ENCODE data around the gene POLD3.
"Not testable (repeated sequence)": the region's sequence is repeated elsewhere in the genome, so short reads cannot be mapped to it uniquely, and the experiment has no call there.

POLD3 gene

GRCh38 chr11:74654976-74655375 lies 62.6 kb downstream of the POLD3 start:
- TF ChIP-seq, protein P1, sequence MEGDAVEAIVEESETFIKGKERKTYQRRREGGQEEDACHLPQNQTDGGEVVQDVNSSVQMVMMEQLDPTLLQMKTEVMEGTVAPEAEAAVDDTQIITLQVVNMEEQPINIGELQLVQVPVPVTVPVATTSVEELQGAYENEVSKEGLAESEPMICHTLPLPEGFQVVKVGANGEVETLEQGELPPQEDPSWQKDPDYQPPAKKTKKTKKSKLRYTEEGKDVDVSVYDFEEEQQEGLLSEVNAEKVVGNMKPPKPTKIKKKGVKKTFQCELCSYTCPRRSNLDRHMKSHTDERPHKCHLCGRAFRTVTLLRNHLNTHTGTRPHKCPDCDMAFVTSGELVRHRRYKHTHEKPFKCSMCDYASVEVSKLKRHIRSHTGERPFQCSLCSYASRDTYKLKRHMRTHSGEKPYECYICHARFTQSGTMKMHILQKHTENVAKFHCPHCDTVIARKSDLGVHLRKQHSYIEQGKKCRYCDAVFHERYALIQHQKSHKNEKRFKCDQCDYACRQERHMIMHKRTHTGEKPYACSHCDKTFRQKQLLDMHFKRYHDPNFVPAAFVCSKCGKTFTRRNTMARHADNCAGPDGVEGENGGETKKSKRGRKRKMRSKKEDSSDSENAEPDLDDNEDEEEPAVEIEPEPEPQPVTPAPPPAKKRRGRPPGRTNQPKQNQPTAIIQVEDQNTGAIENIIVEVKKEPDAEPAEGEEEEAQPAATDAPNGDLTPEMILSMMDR (conservative IDR thresholded peaks at IDR 0.05; ENCODE audit: low read length) = no peak
- no peak for DNase-seq (ENCODE audit: low read depth)
- no peak overlapping the region for H3K4me3 ChIP-seq (ENCODE audit: low read length)

- not testable (repeated sequence) for DNase-seq (ENCODE audit: low read depth); H3K4me3 ChIP-seq (ENCODE audit: low read length)
Measured at GRCh38 chr11:74659124-74659523, 66.7 kb downstream of the POLD3 start.

DNA sequence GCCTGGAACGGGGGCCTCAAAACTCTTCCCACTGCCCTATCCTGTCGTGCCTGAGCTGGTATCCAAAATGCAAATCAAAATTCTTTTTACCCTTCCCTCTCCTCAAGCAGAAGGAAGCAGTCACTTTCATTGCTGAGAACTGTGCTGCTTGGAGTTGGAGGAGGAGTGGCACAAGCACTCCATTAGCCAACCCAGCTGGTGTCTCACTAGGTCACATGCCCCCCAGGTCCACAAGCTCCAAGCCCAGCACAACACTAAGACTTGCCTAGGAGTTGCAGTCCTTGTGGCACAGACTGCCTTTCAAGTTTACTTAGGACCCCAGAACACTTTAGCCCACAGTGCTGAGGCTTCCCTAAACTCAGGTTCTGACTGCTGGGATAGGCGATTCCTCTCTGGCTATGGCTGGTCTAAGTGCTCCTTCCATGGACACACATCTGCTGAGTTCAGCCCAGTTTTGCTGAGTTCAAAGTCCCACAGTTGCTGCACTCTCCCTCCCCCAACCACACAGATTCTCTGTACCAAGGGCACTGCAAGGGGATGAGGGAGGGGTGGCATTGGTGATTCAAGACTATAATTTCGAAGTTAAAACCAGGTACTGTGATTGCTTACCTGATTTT lies 70.2 kb downstream of the POLD3 start:
- no peak for DNase-seq (ENCODE audit: low read depth)
- TF ChIP-seq, protein P1 (conservative IDR thresholded peaks at IDR 0.05; ENCODE audit: low read length) = no peak
- no peak overlapping the region for H3K4me3 ChIP-seq (ENCODE audit: low read length)

- TF ChIP-seq, protein P1 (conservative IDR thresholded peaks at IDR 0.05; ENCODE audit: low read length) = no peak
- no peak for DNase-seq (ENCODE audit: low read depth)
- H3K4me3 ChIP-seq (ENCODE audit: low read length) = no peak overlapping the region
Measured at GRCh38 chr11:74663315-74663714, 70.9 kb downstream of the POLD3 start.

- TF ChIP-seq, protein P1 (conservative IDR thresholded peaks at IDR 0.05; ENCODE audit: low read length) = no peak
- no peak overlapping the region for H3K4me3 ChIP-seq (ENCODE audit: low read length)
- DNase-seq (ENCODE audit: low read depth) = no peak
Measured at GRCh38 chr11:74669211-74670160, 77.1 kb downstream of the POLD3 start.

DNA sequence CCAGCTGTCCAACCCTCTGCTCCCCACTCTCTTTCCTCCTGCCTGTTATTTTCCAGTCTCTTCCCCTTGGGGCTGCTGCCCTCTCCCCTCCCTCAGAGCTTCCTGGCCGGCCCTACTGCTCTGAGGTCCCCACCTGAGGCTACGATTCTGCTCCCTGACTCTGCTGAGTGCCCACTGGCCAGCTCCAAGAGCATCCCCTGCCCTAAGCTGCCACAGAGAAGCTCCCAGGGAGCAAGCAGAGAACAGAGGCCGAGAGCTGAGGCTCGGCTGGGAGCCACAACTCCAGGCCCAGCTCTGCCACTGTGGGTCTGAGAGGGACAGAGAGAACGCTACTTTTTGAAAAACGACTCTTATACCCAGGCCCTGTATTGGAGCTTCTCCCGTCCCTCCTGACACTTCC lies 77.8 kb downstream of the POLD3 start:
- DNase-seq (ENCODE audit: low read depth) = no peak
- H3K4me3 ChIP-seq (ENCODE audit: low read length) = no peak overlapping the region
- TF ChIP-seq, protein P1 (conservative IDR thresholded peaks at IDR 0.05; ENCODE audit: low read length) = no peak

GRCh38 chr11:74671520-74672196 lies 79.3 kb downstream of the POLD3 start:
- peak; percentile 83 for DNase-seq (ENCODE audit: low read depth)
- no peak overlapping the region for H3K4me3 ChIP-seq (ENCODE audit: low read length)
- TF ChIP-seq, protein P1 (conservative IDR thresholded peaks at IDR 0.05; ENCODE audit: low read length) = no peak
